A204.1 (cell line): Measurements from ENCODE around the gene C2CD4D.
"Not testable (repeated sequence)": the region's sequence is repeated elsewhere in the genome, so short reads cannot be mapped to it uniquely, and the experiment has no call there.

Experiments
- FAIRE-seq: peaks from 2 replicates; lab custom pipeline; 2012; peaks lifted over from hg19 to GRCh38; lab: Jason Lieb, UNC

Gene C2CD4D

DNA sequence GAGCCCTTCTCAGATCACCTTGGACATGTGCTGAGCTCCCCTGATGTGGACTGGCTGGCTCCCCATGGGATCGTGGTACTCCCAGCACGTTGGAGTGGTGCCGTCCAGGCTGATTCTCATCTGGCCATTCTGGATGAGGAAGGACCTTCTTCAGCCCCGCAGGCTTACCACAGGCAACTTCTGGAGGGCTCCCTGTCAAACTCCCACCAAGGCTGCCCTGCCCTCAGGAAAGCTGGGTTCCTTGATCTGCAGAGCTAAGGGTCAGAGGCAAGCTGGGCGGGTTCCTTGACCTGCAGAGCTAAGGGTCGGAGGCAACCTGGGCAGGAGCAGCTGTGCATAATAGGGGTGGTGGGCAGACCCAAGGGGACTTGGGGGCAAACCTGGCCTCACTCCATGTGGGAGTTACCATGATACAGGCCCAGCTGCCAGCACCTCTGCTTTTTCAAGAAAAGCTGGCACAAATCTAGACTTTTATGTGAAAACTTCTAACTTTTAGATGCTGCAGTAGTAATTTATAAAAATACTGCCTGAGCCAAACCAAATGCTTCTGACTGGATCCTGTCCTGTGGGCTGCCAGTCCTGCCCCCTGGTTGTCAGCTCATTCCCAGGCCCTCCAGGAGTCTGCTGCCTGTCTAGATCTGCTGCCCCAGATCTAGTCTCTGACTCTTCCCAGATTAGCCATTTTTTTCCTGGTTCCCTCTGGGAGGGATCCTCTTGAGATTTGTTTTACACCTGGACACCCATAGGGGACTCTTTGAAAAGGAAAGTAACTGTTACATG, 19.5 kb upstream of the C2CD4D start:
- FAIRE-seq, result no peak

DNA sequence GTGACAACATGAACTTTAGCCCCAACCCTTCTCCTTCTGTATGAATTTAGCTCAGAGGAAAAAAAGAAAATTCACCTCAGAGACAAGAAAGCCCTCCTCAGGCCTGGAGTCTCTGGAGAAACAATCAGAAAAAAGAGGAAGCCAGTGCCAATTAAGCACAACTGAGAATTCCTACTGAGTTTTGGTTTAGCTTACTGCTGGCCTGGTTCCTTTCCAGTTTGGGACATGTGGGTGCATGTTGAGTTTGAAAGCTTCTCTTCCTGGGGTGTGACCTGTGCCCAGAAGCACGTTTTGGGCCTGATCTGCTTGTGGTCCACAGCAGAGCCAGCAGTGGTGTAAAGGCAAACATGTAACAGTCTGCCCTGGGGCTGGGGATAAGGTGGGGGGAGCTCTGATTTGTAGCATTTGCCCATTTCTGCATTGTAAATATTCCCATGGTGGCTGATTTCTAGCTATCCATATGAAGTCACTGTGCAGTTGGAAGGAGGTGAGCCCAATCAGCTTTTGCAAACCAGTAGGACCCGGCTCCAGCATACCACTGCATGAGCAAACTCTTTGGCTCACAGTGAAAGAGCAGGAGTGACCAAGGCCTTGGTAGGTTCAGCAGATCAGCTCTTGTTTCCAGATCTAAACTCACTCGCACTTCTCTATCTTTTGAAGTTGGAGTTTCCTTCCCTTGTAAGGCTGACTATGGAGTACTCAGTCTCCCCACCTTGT, 18.6 kb upstream of the C2CD4D start:
- no peak for FAIRE-seq

DNA sequence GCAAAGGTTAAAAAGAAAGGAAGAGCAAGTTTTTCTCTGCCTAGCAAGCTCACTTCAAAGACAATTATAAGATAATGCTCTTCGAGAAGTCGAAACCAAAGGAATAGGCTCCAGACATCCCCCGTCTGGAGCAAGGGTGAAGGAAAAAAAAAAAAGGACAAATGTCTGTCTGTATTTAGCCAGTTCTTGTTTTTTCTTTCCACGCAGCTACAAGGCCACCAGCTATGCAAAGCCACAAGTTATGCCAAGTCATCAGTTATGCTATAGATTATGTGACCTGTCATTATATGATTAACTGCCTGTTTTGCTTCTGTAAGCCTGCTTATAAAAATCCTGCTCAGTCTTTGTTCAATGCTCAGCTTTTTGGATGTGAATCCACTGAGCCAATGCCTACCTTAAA, 16.3 kb upstream of the C2CD4D start:
- FAIRE-seq, result no peak

DNA sequence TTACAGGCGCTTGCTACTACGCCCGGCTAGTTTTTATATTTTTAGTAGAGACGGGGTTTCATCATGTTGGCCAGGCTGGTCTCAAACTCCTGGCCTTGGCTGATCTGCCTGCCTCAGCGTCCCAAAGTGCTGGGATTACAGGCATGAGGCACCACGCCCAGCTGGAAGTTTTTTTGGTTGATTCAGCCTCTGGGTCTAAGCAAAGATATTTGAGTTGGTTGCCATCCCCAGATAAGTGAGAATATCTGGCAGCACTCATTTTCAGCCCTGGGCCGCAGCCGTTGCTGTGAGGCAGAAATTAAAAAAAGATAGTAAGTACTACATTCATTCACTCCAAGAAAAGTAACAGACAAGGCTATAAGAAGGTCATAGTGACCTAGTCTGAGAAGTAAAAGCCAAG, 15.9 kb upstream of the C2CD4D start:
- not testable (repeated sequence) for FAIRE-seq

DNA sequence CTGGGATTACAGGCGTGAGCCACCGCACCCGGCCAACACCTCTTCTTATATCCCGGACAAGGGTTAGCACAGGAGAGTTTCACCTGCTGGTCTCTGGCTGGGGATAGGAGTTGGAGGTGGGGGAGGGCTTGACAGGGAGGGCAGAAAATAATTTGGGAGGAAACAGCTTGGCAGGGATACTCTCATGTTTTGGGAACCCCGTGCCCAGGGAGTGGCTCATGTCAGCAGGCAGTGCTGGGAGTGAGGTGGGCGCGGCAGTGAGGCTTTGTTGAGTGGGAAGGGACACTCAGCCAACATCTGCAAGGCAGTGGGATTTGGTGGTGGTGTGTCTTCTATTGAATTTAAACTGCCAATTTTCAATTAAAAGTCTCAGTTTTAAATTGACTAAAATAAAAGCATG, 15.0 kb upstream of the C2CD4D start:
- no peak for FAIRE-seq

DNA sequence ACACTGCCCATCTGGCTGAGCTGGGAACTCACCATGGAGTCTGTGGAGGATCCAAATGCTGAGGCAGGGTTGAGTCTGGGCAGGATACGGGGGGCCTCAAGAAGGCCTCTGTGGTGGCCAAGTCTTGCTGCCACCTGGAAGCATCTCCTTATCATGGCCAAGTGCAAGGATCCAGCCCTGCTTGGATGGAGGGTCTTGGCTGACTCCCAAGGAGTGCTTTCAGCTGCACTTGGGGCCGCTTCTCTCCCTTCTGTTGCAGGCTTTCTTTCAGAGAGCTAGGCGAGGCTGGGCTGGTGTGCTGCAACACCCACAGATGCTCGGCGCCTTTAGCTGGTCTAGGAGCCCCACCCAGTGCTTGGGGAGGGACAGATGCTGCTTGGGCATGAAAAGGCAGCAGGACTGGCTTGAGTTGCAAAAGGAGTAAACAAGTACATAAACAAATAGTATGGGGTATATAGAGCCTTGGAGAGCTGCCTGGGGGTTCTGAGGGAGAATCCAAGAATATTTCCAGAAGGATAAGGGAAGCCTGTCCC, 13.9 kb upstream of the C2CD4D start, which contains the start of gene THEM5:
THEM5 (minus strand) TSS at position 302 of the 533 bp plus-strand sequence; CDS start at position 155, 147 bp downstream.
- no peak for FAIRE-seq

DNA sequence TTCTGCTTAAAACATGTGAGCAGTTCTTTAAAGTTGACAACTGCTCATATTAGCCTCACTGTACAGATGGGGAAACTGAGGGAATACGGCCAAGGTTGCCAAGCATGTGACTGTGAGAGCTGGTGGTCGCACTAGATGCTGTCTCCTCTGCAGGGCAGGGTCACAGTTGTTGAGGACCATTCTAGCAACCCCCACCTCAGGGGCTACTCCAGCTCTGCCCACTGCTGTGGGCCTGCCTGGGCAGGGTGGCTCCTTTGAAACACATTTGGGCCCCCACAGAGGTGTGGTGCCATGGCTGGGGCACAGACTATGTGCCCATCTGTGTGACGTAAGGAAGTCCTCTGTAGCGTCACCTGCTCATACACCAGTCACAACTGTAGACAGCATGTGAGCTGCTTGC, 13.1 kb upstream of the C2CD4D start:
- no peak for FAIRE-seq

DNA sequence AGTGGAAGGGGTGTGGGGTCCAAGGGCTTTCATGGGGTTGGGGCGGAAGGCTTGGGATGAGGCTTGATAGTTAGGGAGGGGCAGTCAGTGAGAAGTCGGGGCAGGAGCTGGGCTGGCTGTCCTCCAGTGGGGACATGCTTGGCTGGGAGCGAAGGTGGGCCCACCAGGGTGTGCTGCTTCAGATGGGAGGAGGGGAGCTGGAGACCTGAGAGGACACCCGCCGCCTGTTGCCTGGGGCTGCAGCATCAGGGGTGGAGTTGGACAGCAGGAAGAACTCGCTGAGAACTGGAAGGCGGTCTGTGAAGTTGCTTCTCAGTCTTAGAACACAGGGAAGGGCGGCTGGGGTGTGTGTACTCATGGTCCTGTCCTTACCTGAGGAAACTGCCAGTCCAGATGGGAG, 12.3 kb upstream of the C2CD4D start:
- no peak for FAIRE-seq

DNA sequence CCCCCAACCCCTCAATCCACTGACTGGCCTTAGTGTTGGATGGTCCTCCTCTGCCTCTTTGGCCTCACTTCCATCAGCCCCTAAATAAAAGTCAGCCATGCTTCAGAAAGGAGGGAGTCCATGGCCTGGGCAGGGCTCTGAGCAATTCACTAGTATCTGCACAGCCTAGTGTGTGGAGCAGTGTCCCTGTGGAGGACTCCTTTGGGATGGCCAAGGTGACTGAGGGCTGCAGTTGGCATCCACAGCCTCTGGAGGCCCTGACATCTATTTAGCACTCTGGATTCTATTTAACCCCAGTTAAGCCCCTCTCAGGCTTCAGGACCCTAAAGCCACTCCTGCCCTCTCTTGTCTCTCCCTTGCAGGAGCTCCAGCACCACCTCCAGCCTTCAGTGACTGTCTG, 10.3 kb upstream of the C2CD4D start:
- no peak for FAIRE-seq

DNA sequence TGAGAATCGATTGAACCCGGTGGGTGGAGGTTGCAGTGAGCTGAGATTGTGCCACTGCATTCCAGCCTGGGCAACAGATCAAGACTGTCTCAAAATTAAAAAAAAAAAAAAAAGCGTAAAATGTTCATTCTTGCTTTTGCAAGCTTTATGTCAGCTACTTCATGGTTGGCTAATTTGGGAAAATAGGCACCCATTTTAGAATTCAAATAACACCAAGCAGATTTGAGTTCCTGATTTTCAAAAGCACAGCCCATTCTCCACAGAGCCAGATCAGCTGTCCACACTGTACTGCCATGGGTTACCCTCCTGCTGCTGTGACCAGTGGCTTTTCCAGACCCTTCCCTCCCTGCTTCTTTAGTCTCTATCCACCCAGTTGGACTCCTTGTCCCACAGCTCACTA, 9.5 kb upstream of the C2CD4D start:
- FAIRE-seq, result no peak

DNA sequence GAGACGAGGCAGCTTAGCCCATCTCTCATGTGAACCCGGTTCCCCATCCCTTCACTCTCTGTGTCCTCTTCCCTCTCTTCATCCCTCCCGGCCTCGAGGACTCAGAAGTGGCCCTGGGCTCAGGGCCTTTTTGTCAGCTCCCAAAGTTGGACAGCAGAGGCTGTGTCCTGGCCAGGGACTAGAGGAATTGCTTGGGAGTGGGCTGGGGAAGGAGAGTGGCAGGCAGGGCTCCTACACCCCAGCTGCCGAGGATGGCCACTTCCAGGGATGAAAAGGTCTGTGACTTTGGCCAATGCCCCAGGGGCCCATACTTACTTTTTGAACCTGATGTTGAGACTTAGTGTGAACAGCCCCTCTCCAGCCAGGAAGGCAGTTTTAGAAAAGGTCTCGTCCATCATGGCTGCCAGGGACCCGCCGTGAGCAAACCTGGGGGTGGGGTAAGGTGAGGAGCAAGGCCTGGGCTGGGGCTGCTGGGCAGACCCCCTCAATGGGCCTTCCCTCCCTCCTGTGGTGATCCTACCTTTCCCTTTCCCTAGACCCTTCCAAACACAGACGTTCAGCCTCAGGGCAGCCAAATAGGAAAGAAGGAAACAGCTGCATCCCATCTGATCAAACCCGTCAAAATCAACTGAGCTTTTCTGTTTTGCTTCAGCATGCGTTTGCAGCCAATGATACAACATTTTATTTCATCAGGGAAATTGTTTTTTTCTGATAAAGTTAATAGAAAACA, 8.4 kb upstream of the C2CD4D start:
- FAIRE-seq, result no peak

DNA sequence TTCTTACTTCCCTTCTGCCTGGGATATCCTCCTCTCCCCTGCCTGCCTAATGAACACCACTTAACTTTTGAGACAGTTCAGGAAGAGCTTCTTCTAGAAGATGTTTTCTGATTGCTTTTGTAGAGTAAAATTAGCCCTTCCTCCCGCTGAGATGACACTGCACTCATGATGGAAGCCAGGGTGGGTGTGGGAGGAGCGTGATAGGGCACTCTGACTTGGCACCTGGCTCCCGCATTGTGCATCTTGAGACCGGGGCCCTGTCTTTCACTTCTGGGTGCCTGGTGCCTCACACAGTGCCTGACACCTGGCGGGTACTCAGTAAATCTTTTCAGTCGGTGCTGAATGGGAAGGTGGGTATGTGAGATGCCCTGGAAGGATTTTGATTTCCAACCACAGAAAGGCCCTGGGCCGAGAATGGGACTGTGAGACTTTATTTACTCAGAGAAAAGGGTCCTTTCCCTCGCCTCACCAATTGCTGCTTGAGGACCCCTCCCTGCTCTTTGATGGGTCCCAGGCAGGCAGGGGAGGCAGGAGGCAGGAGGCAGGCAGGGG, 7.1 kb upstream of the C2CD4D start:
- FAIRE-seq, result no peak

DNA sequence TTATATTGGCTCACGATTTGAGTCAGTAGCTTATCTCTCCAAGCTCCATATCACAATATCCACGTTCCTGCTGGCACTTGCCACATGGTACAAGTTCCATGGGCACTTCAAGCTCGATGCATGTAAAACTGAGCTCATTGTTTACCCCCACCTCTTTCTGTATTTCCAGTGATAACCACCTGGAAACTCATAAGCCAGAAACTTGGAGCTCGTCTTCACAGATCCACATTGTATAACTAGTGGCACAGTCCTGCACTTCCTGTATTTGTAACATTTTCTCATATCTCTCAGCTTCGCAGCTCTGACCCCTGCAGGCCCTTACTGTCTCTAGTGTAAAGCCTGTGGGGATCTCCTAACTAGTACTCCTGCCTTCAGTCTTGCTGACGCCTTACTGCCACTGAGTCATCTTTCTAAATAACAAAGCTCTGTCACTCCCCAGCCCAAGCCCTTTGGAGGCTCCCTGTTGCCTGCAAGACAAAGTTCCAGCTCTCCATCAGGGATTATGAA, 6.5 kb upstream of the C2CD4D start:
- FAIRE-seq, result no peak

DNA sequence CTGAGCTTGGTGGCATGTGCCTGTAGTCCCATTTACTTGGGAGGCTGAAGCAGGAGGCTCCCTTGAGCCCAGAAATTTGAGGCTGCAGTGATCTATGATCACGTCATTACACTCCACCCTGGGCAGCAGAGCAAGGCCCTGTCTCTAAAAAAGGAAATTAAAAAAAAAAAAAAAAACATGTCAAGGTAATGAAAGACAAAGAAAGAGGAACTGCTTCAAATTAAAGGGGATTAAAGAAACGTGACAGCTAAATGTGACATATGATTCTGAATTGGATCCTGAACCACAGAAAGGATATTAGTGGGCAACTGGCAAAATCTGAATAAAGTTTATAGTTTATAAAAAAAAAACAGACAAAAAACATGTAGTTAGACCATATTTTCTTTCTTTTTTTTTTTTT, 3.8 kb upstream of the C2CD4D start:
- no peak for FAIRE-seq

DNA sequence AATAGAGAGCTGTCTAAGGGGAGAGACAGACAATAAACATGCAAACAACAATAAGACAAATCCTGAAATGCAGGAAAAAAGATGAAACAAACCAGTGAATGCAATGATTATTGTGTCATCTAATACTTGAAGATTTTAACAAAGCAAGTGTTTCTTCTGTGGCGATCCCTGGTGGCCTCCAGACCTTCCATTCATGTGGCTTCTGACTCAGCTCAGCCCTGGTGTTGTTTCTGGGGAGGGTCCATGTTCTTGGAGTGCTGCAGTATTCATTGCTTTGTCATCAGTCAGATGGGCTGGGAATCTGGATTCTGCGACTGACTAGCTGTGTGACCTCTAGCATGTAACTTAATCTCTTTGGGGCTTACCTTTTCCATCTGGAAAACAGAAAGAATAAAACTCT, 1.5 kb upstream of the C2CD4D start:
- no peak for FAIRE-seq

DNA sequence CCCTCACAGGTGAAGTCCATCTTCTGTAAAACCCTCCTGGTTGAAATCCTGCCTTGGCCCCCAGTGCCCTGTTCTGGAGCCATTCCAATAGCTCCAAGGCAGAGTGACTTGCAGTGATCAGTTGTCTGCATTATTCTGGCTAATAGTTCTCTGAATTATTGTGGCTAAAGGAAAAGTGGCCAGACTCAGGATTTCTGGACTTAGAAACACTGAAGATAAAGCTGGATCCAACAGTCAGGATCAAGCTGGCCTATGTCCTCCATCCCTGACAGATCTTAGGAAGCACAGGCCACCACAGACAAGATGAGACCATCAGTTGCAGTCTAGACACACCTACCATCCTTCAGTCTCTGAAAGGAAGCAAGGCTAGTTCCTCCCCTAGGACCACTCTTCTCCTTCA, 801 bp upstream of the C2CD4D start:
- no peak for FAIRE-seq

DNA sequence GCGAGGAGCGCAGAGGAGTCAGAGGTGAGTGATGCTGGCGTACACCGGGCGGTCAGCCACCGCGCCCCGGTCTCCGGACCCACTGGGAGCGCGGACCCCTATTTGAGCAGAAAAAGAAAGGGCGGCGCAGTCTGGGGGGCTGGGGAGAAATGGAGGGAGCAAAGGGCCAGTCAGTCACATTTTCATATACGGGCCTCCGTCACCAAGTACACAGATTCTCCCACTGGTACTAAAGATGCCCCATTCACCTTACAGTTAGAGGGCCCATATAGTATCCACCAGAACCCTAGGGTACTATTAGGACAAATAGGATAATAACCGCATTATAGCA, 573 bp downstream of the C2CD4D start:
- FAIRE-seq, result no peak

DNA sequence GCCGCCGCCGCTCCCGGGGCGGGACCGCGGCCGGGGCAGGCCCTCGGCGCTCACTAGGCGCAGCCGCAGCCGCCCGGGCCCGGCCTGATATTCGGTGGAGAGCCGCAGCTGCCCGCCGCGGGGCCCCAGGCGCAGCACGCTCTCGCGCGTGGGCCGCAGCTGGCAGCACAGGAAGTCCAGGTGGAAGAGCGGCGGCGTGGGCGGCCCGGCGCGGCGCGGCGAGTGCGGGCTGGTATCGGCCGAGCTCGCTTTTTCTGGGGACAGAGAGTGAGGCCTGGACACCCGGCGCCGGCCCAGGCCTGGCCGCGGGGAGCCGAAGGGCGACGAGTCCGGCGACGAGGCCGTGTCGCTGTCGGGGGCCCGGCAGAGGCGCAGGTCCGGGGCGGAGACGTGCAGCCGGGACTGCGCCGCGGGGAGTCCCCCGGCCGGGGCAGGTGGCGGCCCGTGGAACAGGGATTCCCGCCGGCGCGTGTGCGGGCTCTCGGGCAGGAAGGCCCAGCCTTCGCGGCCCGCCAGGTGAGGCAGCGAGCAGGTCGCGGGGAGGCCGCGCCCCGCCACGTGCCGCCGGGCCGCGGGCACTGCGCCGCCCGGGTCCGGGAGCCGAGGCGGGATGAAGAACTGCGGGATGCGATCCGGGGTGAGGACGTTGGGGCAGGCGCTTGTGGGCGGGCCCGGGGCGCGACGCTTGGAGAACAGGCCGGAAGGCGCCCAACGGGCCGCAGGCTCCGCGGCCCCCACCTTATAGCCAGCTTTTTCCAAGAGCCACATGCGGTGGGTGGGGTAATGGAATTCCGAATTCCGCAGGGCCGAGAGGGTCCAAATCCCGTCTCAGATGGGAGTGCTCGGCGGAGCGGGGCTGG, 1.2 kb downstream of the C2CD4D start:
- FAIRE-seq, result no peak

DNA sequence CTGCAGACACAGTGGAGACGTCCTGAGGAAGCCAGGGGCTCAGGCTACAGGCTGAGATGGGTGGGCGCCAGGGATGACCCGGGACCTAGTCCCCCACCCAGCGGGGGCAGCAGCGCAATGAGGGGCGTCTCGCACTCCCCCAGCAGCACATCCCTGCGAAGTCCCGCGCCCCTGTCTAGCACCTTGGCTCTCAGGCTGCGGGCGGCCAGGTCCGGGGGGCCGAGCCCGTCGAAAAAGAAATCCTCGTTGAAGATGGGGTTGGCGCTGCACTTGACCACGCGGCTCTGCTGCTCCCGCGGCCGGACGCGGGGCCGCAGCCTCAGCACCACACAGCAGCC, 1.8 kb downstream of the C2CD4D start:
- FAIRE-seq, result no peak

DNA sequence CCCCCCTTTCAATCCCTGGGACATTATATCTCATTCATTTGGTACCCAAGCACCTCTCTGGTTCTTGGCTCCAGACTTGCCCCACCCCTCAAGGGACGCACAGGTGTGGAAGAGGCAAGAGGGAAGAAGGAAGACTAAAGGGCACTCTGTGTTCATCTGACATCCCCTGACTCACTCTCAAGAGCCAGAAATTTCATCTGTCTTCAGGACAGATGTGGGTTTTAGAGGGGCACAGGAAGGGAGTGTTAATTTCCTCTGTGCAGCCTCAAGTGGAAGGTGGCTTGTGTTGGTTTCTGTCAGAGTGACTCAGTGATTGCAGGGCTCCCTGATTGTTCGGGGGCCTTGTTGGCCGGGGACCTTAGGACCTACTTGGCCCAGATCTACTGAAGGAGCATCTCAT, 2.4 kb downstream of the C2CD4D start:
- no peak for FAIRE-seq

DNA sequence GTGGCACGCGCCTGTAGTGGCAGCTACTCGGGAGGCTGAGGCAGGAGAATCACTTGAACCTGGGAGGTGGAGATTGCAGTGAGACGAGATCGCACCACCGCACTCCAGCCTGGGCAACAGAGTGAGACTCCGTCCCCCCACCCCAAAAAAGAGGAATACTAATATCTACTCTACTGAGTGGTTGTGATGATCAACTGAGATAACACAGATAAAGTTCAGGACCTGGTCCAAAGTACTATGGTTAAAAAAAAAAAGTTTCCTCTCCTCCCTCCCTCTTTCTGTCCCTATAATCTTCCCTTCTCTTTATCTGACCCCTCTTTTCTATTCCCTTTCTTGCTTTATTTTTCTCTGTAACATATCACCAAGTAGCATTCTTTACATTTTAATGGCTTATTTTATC, 4.0 kb downstream of the C2CD4D start:
- FAIRE-seq, result no peak

DNA sequence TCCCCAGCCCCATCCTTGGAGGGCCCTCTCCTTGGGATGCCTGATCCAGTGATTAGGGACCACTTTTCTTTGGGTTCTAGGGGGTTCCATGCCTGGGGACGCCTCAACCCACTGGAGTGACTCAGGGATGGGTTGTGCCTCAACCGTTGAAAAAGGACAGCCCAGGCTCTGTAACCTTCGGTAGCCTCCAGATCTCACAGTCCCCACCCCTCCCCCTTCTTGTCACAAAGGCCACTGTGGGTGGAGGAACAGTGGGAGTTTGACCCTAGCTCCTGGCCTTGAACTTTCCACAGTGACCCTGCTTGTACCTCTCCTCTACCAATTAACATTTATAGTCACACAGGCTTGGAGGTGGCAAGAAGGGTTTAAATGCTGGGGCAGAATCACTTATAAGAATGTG, 5.4 kb downstream of the C2CD4D start:
- FAIRE-seq, result no peak
